ENCODE measurements around the gene BCOR.

DNA sequence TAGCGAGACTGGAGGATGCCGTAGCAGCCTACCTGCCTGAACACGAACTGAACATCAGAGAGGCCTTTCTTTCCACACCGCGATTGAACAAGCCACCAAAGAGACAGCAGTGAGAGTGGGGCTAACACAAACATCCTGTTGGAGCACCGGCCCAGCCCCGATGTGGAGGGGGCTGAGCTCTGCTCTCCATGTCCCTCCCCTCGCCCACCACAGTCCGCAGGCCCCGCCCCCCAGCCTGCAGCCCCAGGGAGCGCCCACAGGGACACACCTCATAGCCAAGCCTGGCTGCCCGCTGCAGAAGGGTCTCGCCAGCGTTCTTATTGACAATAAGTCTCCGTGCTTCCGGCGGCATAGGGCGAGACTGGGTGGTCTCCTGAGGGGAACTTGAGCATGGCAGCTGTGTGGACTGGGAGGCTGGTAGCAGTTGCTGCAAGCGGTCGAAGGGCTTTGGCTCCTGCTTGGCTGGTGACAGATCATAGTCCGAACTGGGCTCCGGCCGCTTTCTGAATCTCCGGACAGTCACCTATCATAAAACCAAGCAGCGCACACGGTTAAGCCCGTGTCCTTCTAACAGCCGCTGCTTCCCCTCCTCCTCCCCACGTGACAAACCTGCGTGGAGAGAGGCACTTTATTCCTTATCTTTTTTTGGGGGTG lies 35.8 kb downstream of the BCOR start:
- TF ChIP-seq, protein P1, sequence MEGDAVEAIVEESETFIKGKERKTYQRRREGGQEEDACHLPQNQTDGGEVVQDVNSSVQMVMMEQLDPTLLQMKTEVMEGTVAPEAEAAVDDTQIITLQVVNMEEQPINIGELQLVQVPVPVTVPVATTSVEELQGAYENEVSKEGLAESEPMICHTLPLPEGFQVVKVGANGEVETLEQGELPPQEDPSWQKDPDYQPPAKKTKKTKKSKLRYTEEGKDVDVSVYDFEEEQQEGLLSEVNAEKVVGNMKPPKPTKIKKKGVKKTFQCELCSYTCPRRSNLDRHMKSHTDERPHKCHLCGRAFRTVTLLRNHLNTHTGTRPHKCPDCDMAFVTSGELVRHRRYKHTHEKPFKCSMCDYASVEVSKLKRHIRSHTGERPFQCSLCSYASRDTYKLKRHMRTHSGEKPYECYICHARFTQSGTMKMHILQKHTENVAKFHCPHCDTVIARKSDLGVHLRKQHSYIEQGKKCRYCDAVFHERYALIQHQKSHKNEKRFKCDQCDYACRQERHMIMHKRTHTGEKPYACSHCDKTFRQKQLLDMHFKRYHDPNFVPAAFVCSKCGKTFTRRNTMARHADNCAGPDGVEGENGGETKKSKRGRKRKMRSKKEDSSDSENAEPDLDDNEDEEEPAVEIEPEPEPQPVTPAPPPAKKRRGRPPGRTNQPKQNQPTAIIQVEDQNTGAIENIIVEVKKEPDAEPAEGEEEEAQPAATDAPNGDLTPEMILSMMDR (conservative IDR thresholded peaks at IDR 0.05; ENCODE audit: low read depth, low read length) = no peak
- TF ChIP-seq EZH2 (IDR thresholded peaks at IDR 0.05; ENCODE audit: borderline replicate concordance, low read depth, low read length, poor library complexity, severe bottlenecking) = no peak
